C4-2B (cell line): ENCODE measurements around the gene ERBB4.

Experiments used
- ZFX ChIP-seq: fragments of 450-650 bp; IDR thresholded peaks from 2 replicates; pipeline ENCODE4 v1.6.1; 2017
- TF ChIP-seq, protein P1 (sequence below): fragments of 450-650 bp; conservative IDR thresholded peaks from 2 replicates; pipeline ENCODE4 v1.5.1; 2017; ENCODE audit warnings: mild to moderate bottlenecking

DNA sequence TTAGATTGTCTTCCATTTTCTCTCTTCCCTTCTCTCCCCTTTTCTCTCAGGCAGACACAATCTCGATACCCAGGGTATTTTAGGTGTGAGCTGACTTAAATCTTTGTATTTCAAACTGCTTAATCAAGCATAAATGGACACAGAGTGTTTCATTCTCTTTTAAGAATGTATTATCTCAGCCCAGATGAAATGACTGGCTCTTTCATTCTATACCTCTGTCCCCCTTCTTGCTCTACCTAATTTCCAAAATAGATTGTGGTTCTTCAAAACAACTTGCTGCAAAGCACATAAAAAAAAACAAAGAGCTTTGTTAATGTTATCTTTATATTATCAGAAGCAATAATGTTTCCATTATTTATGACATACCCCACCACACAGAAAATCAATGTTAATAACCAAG, 514.6 kb downstream of the ERBB4 start:
- TF ChIP-seq, protein P1, sequence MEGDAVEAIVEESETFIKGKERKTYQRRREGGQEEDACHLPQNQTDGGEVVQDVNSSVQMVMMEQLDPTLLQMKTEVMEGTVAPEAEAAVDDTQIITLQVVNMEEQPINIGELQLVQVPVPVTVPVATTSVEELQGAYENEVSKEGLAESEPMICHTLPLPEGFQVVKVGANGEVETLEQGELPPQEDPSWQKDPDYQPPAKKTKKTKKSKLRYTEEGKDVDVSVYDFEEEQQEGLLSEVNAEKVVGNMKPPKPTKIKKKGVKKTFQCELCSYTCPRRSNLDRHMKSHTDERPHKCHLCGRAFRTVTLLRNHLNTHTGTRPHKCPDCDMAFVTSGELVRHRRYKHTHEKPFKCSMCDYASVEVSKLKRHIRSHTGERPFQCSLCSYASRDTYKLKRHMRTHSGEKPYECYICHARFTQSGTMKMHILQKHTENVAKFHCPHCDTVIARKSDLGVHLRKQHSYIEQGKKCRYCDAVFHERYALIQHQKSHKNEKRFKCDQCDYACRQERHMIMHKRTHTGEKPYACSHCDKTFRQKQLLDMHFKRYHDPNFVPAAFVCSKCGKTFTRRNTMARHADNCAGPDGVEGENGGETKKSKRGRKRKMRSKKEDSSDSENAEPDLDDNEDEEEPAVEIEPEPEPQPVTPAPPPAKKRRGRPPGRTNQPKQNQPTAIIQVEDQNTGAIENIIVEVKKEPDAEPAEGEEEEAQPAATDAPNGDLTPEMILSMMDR: no peak
- no peak for TF ChIP-seq ZFX
